CD4-positive, alpha-beta T cell treated with Interleukin-10 for 1 hour (primary cell): ENCODE data around the gene PDPR.
"Not testable (repeated sequence)": the region's sequence is repeated elsewhere in the genome, so short reads cannot be mapped to it uniquely, and the experiment has no call there.

Experiments used
- DNase-seq: peaks from one replicate; pipeline ENCODE4 v3.0.0-alpha.2; 2020

The PDPR gene

DNA sequence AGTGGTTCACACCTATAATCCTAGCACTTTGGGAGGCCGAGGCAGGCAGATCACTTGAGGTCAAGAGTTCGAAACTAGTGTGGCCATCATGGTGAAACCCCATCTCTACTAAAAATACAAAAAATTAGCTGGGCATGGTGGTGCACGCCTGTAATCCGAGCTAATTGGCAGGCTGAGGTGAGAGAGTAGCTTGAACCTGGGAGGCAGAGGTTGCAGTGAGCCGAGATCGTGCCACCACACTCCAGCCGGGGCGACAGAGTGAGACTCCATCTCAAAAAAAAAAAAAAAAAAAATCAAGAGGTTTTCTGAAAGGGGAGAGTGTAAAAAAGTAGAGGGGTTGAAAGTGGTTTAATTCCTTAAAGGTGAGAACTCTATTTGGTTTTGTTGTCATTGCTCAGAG lies 21.7 kb downstream of the PDPR start:
- DNase-seq, result not testable (repeated sequence)

- not testable (repeated sequence) for DNase-seq
These were observed 22.5 kb downstream of the PDPR start for GRCh38 chr16:70136595-70136994.

DNA sequence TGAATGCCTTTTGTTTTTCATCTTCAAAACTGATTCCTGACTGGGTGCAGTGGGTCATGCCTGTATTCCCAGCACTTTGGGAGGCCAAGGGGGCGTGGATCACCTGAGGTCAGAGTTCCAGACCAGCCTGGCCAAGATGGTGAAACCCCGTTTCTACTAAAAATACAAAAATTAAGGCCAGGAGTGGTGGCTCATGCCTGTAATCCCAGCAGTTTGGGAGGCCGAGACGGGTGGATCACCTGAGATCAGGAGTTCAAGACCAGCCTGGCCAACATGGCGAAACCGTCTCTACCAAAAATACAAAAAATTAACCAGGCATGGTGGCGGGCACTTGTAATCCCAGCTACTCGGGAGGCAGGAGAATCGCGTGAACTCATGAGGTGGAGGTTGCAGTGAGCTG lies 28.6 kb downstream of the PDPR start:
- DNase-seq, result not testable (repeated sequence)

DNA sequence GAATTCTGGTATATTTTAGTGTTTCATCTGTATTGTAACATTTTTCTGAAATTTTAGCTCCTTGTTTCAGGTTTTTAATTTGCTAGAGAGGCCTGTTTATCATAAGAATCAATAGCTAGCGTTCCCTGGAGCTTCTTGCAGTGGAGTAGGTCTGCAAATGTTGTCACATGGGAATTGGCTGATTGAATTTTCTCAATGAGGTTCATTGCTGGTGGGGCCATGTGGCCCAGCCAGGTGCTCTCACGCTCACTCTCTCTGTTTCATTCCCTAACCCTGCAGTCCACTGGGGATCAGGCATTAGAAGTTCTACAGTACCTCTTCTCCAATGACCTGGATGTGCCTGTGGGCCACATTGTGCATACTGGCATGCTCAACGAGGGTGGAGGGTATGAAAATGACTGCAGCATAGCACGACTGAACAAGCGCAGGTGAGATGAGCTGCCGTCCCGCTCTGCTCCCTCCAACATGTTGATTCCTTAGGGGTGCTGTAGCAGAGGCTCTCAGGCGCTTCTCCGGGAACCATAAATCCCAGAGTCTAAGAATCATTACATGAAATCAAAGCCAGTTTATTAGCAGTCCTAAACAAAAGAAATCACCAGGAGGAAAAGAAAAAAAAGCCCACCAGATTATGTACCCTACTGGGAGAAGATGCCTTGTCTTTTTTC lies 29.2 kb downstream of the PDPR start:
- DNase-seq, result not testable (repeated sequence)

DNA sequence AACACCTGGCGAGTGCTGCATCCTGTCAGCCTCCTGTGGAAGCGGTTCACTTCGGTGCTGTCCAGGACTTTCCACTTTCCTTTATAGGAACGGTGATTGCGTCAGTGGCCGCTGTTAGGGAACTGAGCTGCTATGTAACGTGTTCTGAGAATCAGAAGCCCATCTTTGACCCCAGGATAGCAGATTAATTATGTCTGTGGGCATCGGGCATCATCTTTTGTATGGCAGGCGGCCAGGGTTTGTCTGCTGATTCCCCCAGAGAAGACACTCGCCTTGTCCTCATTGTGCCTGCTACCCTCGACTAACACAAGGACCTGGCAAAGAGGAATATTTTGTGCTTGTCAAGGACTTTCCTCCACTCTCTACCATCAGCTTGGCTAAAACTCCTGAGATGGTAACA lies 33.7 kb downstream of the PDPR start:
- not testable (repeated sequence) for DNase-seq

GRCh38 chr16:70148453-70148852 lies 34.3 kb downstream of the PDPR start:
- not testable (repeated sequence) for DNase-seq

DNA sequence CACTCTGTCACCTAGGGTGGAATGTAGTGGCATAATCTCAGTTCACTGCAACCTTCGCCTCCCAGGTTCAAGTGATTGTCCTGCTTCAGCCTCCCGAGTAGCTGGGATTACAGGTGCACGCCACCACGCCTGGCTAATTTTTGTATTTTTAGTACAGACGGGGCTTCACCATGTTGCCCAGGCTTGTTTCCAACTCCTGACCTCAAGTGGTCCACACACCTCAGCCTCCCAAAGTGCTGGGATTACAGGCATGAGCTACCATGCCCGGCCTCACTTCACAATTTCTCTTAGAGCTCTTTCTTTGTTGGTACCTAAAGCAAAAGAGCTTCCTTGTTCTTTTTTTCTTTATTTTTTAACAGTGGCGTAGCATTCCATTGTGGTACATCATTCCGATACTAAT lies 35.2 kb downstream of the PDPR start:
- DNase-seq, result not testable (repeated sequence)

GRCh38 chr16:70151391-70151790 lies 37.3 kb downstream of the PDPR start:
- no peak for DNase-seq

GRCh38 chr16:70151941-70152509 lies 37.9 kb downstream of the PDPR start:
- no peak for DNase-seq

GRCh38 chr16:70152578-70153302 lies 38.6 kb downstream of the PDPR start:
- DNase-seq, result no peak

DNA sequence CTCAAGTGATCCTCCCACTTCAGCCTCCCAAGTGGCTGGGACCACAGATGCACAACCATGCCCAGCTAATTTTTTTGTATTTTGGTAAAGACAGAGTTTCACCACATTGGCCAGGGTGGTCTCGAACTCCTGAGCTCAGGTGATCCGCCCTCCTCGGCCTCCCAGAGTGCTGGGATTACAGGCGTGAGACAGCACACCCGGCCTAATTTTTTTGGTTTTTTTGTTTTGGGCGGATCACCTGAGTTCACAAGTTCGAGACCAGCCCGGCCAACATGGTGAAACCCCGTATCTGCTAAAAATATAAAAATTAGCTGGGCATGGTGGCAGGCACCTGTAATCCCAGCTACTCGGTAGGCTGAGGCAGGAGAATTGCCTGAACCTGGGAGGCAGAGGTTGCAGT lies 40.6 kb downstream of the PDPR start:
- DNase-seq, result not testable (repeated sequence)

GRCh38 chr16:70156207-70156978 lies 42.3 kb downstream of the PDPR start:
- DNase-seq, result no peak

DNA sequence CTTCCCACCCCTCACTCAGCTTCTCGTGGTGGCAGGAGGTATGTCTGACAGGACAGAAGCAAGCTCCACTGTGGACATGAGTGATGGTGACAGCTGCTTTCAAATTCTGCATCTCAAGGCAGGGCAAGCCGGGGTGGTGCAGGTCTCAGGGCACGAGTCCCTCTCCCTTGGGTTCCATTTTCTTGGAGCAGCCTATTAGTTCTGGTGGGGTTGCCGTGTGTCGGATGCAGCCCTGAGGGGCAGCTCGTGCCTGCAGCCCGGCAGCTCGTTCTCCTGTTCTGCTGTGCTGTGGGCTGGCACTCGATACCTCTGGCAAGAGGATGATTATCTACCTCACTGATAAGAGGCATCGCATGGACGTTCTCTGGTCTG lies 43.0 kb downstream of the PDPR start:
- DNase-seq, result no peak

- no peak for DNase-seq
These were observed 43.5 kb downstream of the PDPR start for GRCh38 chr16:70157477-70158260.

DNA sequence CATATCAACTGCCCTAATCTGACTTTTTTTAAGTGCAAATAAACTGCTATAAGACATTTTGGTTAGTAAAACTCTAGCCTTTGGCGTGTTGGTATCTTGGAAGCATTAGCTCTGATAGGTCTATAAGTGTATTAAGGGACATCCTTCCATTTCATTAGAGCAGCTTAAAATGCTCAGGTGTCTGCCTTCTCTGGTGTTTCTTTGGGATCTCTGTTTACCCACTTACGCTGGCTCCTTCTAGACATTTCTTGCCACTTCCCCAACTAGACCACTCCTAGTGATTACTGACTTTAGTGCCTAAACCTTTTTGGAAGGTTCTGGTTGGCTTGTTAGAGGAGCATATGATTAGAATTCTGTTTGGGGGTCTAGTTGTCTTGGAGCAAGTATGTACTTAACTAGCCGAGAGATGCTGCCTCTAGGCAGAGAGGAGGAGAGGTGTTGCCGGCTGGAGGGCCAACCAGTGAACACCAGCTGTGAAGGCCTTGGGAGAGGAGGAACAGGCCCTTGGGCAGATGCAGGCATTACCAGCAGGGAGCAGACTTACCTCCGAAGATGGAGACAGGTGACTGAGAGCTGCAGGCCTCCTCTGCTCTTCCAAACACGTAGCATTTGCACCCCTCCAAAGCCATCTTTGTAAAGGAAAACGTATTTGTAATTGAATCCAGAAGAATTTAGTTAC lies 44.3 kb downstream of the PDPR start:
- no peak for DNase-seq

- no peak for DNase-seq
These were observed 45.5 kb downstream of the PDPR start for GRCh38 chr16:70159355-70160348.

DNA sequence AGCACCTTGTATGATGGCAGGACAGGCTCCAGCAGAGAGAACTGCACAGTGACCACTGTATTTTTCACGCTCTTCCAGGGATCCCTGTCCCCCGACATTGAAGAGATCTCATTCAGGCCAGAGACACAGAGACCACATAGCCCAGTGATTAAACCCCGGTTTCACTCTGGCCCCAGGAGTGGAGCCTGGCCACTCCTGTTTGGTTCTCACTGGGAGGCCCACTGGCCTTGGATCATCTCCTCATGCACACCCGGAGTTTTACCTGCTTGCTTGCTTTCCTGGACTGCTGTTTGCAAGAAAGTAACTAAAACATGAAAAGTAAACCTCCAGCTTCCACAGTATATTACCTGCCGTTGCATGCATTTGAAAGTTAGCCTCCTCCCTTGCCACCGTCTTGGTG lies 46.3 kb downstream of the PDPR start:
- DNase-seq, result no peak

GRCh38 chr16:70160821-70161220 lies 46.7 kb downstream of the PDPR start:
- DNase-seq, result no peak

GRCh38 chr16:70161350-70161749 lies 47.2 kb downstream of the PDPR start:
- no peak for DNase-seq

GRCh38 chr16:70162041-70162451 lies 47.9 kb downstream of the PDPR start:
- DNase-seq, result no peak

DNA sequence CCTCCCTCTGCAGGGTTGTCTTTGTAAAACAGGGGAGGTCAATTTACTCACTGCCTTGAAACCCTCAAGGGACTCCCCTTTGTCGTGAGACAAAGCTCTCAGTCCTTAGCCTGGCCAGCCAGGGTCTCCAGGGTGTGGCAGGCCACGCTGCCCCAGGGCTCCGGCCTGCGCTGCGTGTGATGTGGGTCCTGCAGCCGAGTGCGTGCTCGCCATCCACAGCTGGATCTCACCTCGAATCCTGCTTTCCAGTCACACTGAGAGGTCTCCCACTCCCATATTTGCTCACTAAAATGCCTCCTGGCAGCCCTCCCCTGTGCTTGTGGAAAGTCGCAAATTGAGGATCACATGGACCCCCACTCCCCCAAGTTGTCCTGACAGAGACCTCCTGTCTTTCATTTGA lies 49.5 kb downstream of the PDPR start:
- no peak for DNase-seq
